Stimulated activated CD8-positive, alpha-beta memory T cell treated with anti-CD3 and anti-CD28 coated beads, Interleukin-4, amount 100 ng/mL, for 48 hours (primary cell): ENCODE data around the gene ZNF683.
A peak's percentile ranks its signal among the peaks of the same experiment; 100 is the strongest.
"Not testable (repeated sequence)": the region's sequence is repeated elsewhere in the genome, so short reads cannot be mapped to it uniquely, and the experiment has no call there.

Experiments
- DNase-seq: peaks from one replicate; pipeline ENCODE4 v3.0.0-alpha.2; 2020

ZNF683 gene

DNA sequence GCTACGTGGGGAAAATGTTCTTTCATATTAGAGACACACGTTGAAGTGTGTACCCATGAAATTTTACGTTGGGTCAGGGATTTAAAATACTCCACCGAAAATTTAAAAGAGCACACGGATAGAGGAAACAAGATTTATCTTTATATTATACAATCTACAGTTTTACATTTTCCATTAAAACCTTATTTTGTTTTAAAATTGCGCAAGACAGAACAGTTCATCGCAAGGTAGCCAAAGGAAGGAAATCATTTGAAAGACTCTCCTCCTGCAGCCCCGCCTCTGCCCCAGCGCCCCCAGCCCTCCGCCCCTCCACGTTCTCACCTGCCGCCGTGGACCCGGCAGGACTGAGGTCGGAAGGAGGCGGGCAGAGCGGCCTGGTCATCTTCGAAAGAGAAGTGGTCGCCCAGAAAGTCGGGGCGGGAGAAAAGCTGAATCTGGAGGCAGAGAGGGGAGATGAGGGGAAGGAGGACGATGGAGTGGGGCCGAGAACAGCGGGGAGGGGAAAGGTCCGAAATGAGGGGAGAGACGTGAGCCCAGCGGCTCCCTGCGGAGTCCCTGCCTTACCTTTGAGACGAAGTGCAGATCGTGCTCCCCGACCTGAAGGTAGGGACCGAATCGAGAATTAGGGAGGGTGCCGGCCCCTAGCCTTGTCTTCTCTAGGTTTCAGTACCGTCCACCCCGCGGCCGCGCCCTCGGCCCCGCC, 36.6 kb downstream of the ZNF683 start:
- no peak for DNase-seq

DNA sequence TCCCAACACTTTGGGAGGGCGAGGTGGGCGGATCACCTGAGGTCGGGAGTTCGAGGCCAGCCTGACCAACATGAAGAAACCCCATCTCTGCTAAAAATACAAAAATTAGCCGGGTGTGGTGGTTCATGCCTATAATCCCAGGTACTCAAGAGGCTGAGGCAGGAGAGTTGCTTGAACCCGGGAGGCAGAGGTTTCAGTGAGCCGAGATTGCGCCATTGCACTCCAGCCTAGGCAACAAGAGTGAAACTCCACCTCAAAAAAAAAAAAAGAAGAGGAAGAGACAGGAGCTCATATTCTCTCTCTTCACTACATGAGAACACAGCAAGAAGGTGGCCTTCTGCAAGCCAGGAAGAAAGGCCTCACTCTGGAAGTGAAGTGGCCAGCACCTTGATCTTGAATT, 39.2 kb downstream of the ZNF683 start:
- DNase-seq = not testable (repeated sequence)

DNA sequence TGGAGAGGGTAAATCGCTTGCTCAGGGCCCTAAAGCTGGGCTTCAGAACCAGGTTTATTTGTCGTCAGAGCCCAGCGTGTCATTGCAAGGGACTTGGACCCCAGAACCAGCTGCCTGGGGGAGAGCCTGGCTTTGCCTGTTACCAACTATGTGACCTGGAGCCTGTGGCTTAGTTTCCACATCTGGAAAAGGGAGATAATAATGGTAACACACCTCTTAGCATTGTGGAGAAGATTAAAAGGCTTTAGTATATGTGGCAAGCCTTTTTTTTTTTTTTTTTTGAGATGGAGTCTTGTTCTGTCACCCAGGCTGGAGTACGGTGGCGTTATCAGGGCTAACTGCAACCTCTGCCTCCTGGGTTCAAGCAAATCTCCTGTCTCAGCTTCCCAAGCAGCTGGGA, 42.3 kb downstream of the ZNF683 start:
- no peak for DNase-seq

DNA sequence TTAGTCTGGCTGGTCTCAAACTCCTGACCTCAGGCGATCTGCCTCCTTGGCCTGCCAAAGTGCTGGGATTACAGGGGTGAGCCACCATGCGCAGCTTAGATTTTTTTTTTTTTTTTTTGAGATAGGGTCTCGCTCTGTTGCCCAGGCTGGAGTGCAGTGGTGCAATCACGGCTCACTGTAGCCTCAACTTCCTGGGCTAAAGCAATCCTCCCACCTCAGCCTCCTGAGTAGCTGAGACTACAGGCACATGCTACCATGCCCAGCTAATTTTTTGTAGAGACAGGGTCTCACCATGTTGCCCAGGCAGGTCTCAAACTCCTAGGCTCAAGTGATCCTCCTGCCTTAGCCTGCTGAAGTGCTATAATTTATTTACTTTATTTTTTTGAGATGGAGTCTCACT, 43.2 kb downstream of the ZNF683 start:
- not testable (repeated sequence) for DNase-seq

GRCh38 chr1:26328597-26328996, 44.0 kb downstream of the ZNF683 start:
- DNase-seq = no peak

DNA sequence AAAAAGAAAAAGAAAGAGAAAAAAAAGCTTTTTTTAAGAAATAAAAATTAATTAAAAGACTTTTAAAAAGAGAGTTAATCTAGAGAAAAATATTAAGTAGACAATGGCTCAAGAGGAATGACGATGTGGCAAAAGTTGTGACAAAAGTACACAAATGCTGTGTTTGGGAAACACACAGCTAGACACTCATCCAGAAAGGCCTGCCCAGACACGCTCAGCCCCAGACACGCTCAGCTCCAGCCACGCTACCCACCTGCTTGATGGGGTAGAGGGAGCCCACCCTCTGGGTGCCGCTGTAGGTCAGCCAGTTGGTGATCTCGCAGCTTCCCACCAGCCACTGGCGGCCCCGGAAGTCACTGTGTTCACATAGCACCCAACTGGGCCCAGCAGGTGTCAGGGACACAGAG, 44.6 kb downstream of the ZNF683 start:
- DNase-seq = no peak

DNA sequence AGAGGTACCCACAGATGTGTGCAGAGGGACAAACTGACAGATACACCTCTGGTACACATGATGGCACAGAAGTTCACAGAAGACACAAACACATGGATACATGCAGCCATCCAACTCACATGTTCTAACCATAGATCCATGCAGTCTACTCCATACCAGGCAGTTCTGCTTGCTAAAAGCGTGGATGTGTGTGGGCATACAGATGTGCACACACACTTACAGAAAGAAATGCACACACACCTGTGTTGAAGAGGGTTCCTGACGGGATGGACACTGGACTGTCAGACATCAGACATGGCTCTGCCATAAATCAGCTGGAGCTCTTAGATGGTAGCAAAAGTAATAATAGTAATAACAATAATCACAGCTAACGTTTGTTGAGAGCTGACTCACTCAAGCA, 48.0 kb downstream of the ZNF683 start:
- DNase-seq = no peak

DNA sequence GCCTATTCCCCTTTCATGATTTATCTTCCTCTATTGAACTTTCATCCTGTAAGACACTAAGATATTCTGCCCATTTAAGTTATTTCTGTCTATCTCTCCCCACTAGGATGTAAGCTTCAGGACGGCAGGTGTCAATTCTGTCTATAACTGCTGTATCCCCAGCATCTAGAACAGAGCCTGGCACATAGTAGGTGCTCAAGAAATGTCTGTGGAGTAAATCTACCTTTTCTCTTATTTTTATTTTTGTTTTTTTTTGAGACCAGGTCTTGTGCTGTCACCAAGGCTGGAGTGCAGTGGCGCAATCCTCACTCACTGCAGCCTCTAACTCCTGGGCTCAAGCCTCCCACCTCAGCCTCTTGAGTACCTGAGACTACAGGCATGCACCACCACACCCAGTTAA, 49.2 kb downstream of the ZNF683 start:
- DNase-seq = no peak

DNA sequence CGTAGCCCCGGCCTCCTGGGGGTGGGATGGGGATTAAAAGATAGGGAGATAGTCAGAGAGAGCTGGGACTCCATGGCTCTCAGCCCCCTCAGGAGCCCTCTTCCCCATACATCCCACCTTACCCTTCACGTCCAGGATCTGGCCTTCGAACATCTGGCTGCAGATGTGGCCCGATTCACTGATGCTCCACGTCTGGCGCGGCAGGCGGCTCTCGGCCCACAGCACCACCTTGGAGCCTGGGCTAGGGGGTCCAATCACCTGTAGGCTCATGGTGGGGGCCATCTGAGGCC, 50.6 kb downstream of the ZNF683 start:
- DNase-seq = no peak

- peak; percentile 100 for DNase-seq
Measured at GRCh38 chr1:26321315-26322041, 51.1 kb downstream of the ZNF683 start.

GRCh38 chr1:26320896-26321295, 51.7 kb downstream of the ZNF683 start:
- peak; percentile 30 for DNase-seq

DNA sequence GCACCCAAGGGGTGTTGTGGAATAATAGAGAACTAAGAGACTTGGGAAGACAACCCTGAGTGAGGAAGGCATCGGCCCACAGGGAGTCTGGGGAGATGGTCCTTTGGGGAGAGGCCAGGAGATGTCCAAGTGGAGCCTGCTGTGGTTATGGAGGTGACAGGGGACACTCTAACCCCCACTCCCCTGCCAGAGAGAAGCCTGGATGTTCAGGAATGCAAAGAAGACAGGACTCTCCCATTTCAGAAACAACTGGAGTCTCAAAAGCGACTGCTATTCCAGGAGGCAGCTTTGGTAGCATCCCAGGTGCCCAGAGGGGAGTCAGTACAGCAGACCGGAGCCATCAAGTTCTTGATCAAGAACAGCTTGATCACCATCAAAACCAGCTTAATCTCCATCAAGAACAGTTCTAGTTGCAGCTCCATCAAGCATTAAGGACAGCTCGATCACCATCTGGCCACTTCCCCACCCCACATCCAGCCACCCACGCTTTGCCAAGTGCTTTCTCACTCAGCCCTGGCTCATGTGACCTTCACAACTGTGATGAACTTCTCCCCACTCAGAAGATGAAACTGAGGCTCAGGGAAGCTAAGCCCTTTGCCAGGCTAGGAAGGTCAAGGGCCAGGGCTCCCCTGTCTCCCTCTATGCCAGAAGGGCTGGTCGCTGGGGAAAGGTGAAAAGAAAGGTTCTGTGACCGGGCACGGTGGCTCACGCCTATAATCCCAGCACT, 54.0 kb downstream of the ZNF683 start:
- DNase-seq = peak; percentile 73

DNA sequence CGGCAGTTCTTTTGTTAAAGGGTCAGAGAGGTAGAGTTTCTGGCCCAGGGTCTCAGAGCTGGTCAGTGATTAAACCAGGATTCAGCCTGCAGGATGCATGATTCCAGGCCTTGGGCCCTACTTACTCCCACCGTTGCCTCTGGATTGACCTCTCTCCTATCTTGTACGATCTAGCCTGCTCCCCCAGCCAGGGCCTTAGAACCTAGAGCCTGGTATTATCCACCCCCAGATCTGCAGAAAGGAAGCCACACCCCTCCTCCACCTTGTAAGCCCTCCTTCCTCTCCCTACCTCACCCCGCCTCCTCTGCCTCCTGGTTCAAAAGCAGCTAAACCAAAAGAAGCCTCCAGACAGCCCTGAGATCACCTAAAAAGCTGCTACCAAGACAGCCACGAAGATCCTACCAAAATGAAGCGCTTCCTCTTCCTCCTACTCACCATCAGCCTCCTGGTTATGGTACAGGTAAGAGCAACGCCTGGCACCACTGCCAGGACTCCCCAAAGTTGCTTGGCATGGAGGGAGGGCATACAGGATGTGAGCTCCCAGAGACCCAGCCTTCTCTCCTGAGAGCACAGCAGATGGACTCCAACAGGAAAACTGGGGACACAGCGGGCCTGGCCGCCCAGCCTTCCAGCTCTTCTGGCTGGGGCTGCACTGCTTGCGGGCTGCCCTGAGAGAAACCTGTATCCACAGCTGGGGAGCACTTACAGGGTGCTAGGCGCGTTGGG, 54.8 kb downstream of the ZNF683 start, which contains the start of gene CD52:
Gene CD52, plus strand, starts transcription at position 347 of the 726 bp plus-strand sequence. Its CDS starts 60 bp downstream, at position 407.
- peak; percentile 76 for DNase-seq

DNA sequence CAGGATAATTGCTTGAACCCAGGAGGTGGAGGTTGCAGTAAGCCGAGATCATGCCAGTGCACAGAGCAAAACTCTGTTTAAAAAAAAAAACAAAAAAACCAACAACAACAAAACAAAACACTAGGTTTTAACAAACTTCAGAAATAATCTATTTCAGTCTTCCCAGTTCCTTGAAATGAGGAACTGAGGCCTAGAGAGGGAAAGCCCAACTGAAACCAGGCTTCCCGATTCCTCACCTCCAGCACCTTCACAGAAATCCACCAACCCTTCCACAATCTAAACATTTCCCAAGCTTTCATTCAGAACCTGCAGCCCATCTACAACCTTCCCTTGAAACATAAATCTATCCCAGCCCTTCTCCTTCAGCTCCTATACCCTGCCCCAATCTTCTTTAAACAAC, 55.4 kb downstream of the ZNF683 start:
- DNase-seq = no peak

- no peak for DNase-seq
Measured at GRCh38 chr1:26315874-26316850, 56.4 kb downstream of the ZNF683 start.

DNA sequence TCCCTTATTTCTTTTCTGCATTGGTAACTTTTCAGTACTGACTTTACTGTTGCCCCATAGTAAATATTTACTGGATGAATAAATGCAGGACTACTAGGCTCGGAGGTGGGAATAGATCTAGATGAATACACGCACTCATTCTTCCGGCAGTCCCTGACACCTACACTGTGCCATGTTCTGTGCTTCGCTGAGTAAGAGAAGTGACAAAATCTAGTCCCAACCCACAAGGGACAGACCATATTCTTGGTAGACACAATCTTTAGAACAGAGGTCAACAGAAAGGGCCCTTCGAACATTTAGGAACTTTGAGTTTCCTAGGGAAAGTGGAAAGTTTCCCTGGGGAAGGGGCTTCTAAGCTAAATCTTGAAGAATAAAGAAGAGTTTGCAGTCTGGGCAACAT, 58.0 kb downstream of the ZNF683 start:
- DNase-seq = no peak
